NB4 (cell line): ENCODE measurements around the gene FAM3C.

Experiments
- CTCF ChIP-seq: IDR thresholded peaks from one replicate; pipeline ENCODE4 v1.5.1; 2012; ENCODE audit warnings: low read depth, low read length
- POLR2A ChIP-seq: IDR thresholded peaks from 2 replicates; pipeline ENCODE4 v1.6.1; 2011; ENCODE audit warnings: mild to moderate bottlenecking; ENCODE audit not compliant: insufficient read length; ENCODE audit errors: extremely low read depth

GRCh38 chr7:121404348-121404747, 8.2 kb upstream of the FAM3C start:
- TF ChIP-seq POLR2A (no peak), CTCF (no peak)
